Neural crest cell (in vitro differentiated cells): ENCODE measurements around the gene SYNPO. TPM values are rescaled to one million over a fixed set of nuclear protein-coding genes. Genes with fewer than 3 reads are reported as not detected.

Source experiments
- DNase-seq: peaks from one replicate; pipeline ENCODE4 v3.0.0; 2021; ENCODE audit warnings: low read depth, mixed read lengths, low spot score
- H3K27ac Mint-ChIP-seq: one replicate; pipeline ENCODE4 v1.8.0; 2021; ENCODE audit warnings: mild to moderate bottlenecking, mixed read lengths; ENCODE audit not compliant: unreplicated experiment
- H3K27me3 Mint-ChIP-seq: 2 replicates; pipeline ENCODE4 v1.8.0; 2021; ENCODE audit warnings: low read depth, mild to moderate bottlenecking, mixed read lengths
- H3K36me3 Mint-ChIP-seq: 2 replicates; pipeline ENCODE4 v1.8.0; 2021; ENCODE audit warnings: low read depth, mild to moderate bottlenecking, mixed read lengths
- H3K4me1 Mint-ChIP-seq: 2 replicates; pipeline ENCODE4 v1.8.0; 2021; ENCODE audit warnings: mixed read lengths
- H3K4me3 Mint-ChIP-seq: one replicate; pipeline ENCODE4 v1.8.0; 2021; ENCODE audit warnings: mild to moderate bottlenecking, mixed read lengths
- H3K9me3 Mint-ChIP-seq: 2 replicates; pipeline ENCODE4 v1.8.0; 2021; ENCODE audit warnings: mixed read lengths
- total RNA-seq: library from RNA; stranded (reverse); gene quantifications from 2 replicates; pipeline ENCODE4 v1.2.1, GENCODE V29; 2021
- TF ChIP-seq, protein P1 (sequence below): fragments of 200-600 bp; sonication (generic); conservative IDR thresholded peaks from 2 replicates; pipeline ENCODE4 v1.5.0; 2021; ENCODE audit warnings: antibody characterized with exemption, mild to moderate bottlenecking

The SYNPO gene
- total RNA-seq, 1 donor from 2014 or later = 1.5 TPM

DNA sequence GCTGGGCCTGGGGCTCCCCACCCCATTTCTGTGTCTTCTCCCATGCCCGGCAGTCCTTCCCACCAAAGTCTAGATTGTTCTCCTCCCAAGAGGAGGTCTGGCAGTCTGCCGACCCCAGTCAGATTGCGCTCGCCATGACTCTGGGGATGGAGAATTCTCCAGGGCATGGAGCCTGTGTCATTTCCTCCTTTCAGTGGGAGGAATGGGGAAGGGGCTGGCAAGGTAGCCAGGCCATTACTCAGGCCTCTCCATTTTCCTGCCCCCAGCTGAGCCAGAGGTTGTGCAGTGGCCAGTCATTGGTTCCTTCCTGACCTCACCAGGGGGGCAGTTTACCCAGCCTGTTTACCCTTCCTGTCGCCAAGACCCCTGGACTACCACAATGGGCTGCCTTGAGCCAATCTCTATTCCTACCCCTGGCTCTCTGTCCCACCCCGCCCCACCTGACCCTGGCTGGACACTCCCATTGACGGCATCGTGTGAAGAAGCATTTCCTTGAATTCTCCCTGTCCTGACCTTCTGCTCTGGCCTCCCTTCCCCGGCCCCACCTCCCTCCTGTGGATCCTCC lies 628 bp downstream of the SYNPO start:
- Mint-ChIP-seq H3K27ac (peak overlapping the region; percentile 35), H3K27me3 (peaks cover 14% of the 10 kb centered on the region), H3K4me1 (peaks cover 5% of the 10 kb centered on the region), H3K36me3 (no peaks in the 10 kb centered on the region), H3K4me3 (no peak overlapping the region), H3K9me3 (no peaks in the 10 kb centered on the region)
- TF ChIP-seq, protein P1, sequence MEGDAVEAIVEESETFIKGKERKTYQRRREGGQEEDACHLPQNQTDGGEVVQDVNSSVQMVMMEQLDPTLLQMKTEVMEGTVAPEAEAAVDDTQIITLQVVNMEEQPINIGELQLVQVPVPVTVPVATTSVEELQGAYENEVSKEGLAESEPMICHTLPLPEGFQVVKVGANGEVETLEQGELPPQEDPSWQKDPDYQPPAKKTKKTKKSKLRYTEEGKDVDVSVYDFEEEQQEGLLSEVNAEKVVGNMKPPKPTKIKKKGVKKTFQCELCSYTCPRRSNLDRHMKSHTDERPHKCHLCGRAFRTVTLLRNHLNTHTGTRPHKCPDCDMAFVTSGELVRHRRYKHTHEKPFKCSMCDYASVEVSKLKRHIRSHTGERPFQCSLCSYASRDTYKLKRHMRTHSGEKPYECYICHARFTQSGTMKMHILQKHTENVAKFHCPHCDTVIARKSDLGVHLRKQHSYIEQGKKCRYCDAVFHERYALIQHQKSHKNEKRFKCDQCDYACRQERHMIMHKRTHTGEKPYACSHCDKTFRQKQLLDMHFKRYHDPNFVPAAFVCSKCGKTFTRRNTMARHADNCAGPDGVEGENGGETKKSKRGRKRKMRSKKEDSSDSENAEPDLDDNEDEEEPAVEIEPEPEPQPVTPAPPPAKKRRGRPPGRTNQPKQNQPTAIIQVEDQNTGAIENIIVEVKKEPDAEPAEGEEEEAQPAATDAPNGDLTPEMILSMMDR = no peak
- no peak for DNase-seq

DNA sequence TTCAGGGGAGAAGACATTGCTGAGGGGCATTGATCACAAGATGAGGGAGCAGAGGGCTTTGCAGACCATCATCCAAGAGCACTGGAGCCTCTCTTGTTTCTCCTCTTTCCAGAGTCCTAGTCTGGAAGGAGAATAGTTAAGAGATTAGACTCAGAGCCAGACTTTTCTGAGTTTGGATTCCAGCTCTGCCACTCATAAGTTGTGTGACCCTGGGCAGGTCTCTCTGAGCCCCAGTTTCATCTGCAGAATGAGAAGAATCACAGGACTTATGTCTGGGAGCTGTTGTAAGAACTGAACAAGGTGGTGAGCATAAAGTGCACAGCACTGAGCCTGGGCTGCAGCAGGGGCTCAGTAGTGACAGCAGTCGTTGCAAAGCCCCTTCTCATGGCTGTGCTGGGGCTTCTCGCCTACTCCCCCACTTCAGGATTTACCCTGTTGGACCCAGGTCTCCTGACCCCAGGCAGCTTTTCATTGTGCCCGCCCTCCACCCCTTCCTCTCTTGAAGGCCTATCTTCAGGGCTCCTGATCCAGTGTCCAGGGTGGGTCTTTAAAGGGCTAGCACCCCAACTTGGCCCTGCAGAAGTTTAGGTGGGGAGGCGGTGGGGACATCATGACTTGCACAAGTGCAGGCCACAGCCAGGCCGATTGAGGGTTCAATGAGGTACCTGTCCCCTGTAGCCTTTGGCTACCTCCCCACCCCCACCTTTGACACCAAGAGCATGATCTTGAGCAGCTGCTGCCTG lies 1.5 kb downstream of the SYNPO start:
- DNase-seq = no peak
- TF ChIP-seq, protein P1 = no peak
- Mint-ChIP-seq H3K36me3 (no peaks in the 10 kb centered on the region), H3K27ac (peak overlapping the region; percentile 35), H3K9me3 (no peaks in the 10 kb centered on the region), H3K4me3 (no peak overlapping the region), H3K27me3 (peaks cover 9% of the 10 kb centered on the region), H3K4me1 (peaks cover 5% of the 10 kb centered on the region)

DNA sequence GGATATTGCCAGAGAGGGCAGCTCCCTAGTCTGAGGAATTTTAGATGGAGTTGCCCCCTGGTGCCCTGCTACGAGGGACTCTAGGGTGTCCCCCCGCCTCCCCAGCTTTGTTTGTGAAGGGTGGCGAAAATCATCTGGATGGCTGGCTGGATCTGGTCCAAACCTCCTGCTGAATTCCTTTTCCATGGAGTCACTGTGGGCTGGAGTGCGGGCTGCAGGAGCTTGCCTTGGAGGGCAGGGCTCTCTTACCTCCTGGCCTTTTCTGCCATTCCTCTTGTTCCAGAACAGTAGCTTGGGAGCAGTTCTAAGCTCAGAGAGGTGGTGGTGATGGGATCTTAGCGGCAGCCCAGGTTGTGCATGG lies 2.1 kb downstream of the SYNPO start:
- no peak for DNase-seq
- no peak overlapping the region for H3K4me3 Mint-ChIP-seq
- H3K27ac Mint-ChIP-seq = no peak overlapping the region
- H3K9me3 Mint-ChIP-seq = no peaks in the 10 kb centered on the region
- H3K27me3 Mint-ChIP-seq = peaks cover 4% of the 10 kb centered on the region
- H3K36me3 Mint-ChIP-seq = no peaks in the 10 kb centered on the region
- H3K4me1 Mint-ChIP-seq = peaks cover 5% of the 10 kb centered on the region
- TF ChIP-seq, protein P1 = no peak

DNA sequence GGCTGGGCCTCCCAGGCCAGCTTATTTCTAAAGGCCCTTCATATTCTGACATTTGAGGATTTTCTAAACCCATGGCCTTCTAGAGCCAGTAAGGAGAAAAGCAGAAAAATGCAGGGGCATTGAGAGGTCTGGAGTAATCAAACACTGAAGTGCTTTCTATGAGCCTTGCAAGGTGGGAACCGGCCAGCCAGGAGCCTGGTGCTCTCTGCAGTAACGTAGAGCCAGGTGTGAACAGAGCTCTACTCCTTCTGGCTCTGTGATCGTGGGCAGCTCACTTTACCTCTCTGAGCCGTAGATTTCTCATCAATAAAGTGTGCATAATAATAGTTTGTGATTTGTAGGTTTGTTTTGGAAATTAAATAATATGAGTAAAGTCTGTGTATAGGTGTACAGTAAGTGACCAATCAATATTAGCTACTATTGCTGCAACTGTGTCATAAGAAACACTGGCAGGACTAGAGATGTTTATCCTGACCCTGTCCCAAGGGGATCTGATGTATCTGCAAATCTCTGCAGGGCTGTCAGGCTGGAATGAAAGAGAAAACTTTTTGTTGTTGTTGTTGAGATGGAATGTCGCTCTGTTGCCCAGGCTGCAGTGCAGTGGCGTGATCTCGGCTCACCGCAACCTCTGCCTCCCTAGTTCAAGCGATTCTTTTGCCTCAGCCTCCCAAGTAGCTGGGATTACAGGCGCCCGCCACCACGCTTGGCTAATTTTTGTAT lies 2.7 kb downstream of the SYNPO start:
- Mint-ChIP-seq H3K27me3 (peaks cover 3% of the 10 kb centered on the region), H3K27ac (no peak overlapping the region), H3K9me3 (no peaks in the 10 kb centered on the region), H3K4me3 (no peak overlapping the region), H3K4me1 (peaks cover 5% of the 10 kb centered on the region), H3K36me3 (no peaks in the 10 kb centered on the region)
- no peak for DNase-seq
- TF ChIP-seq, protein P1 = no peak

DNA sequence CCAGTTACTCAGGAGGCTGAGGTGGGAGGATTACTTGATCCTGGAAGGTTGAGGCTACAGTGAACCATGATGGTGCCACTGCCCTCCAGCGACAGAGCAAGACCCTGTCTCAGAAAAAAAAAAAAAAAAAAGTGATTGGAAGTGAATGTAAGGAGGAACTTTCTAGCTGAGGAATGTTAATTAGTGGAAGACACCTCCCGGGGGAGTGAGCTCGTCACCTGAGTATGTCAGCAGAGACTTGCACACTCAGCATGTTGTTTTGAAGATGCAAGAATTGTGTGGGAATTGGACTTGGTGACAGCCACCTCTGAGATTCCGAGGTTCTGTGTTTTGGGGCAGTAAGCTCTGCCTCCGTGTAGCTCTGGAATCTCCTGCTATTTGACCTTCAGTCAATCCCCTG lies 3.6 kb downstream of the SYNPO start:
- TF ChIP-seq, protein P1 = no peak
- no peak overlapping the region for H3K27ac Mint-ChIP-seq
- H3K36me3 Mint-ChIP-seq = no peaks in the 10 kb centered on the region
- H3K27me3 Mint-ChIP-seq = peaks cover 3% of the 10 kb centered on the region
- H3K9me3 Mint-ChIP-seq = no peaks in the 10 kb centered on the region
- H3K4me1 Mint-ChIP-seq = peaks cover 5% of the 10 kb centered on the region
- no peak overlapping the region for H3K4me3 Mint-ChIP-seq
- no peak for DNase-seq
